GM18868 (cell line): ENCODE data around the gene C6orf132.

Source experiments
- ATAC-seq: cut with Tn5 transposase; IDR thresholded peaks from one replicate; pipeline ENCODE4 v1.9.1; 2021; ENCODE audit warnings: mild to moderate bottlenecking, moderate library complexity; ENCODE audit not compliant: unreplicated experiment

Gene C6orf132

GRCh38 chr6:42105709-42106108 lies 36.7 kb downstream of the C6orf132 start:
- no peak for ATAC-seq

GRCh38 chr6:42105156-42105648 lies 37.2 kb downstream of the C6orf132 start:
- no peak for ATAC-seq

GRCh38 chr6:42104804-42105125 lies 37.7 kb downstream of the C6orf132 start:
- ATAC-seq, result peak; percentile 21

- peak; percentile 63 for ATAC-seq
These were observed 38.2 kb downstream of the C6orf132 start for GRCh38 chr6:42104095-42104803.

GRCh38 chr6:42103753-42104094 lies 38.7 kb downstream of the C6orf132 start:
- ATAC-seq, result no peak

GRCh38 chr6:42103216-42103615 lies 39.2 kb downstream of the C6orf132 start:
- ATAC-seq, result no peak

- no peak for ATAC-seq
These were observed 41.2 kb downstream of the C6orf132 start for GRCh38 chr6:42101186-42101657.

- no peak for ATAC-seq
These were observed 42.2 kb downstream of the C6orf132 start for GRCh38 chr6:42100029-42100901.

GRCh38 chr6:42099340-42100028 lies 42.9 kb downstream of the C6orf132 start:
- no peak for ATAC-seq

- ATAC-seq, result no peak
These were observed 46.5 kb downstream of the C6orf132 start for GRCh38 chr6:42095776-42096541.

GRCh38 chr6:42095094-42095493 lies 47.3 kb downstream of the C6orf132 start:
- no peak for ATAC-seq

GRCh38 chr6:42093582-42094329 lies 48.7 kb downstream of the C6orf132 start:
- ATAC-seq, result no peak

- ATAC-seq, result no peak
These were observed 50.7 kb downstream of the C6orf132 start for GRCh38 chr6:42091718-42092023.

- no peak for ATAC-seq
These were observed 51.4 kb downstream of the C6orf132 start for GRCh38 chr6:42090819-42091717.

GRCh38 chr6:42088101-42088591 lies 54.3 kb downstream of the C6orf132 start:
- no peak for ATAC-seq

- ATAC-seq, result no peak
These were observed 56.1 kb downstream of the C6orf132 start for GRCh38 chr6:42086046-42087035.

- no peak for ATAC-seq
These were observed 57.5 kb downstream of the C6orf132 start for GRCh38 chr6:42084889-42085288.

- ATAC-seq, result no peak
These were observed 58.9 kb downstream of the C6orf132 start for GRCh38 chr6:42083530-42083929.
